Trophoblast cell (in vitro differentiated cells and primary cell): Measurements from ENCODE around the gene BSPRY.

Experiments
- DNase-seq, 2 donors: peaks; one replicate each; pipeline ENCODE4 v3.0.0-alpha.2; 2016
- H2AFZ ChIP-seq: 2 replicates; pipeline ENCODE4 v1.6.1; 2013; ENCODE audit warnings: low read length, moderate library complexity, mild to moderate bottlenecking; ENCODE audit not compliant: insufficient read depth, poor library complexity
- H2AK5ac ChIP-seq: 2 replicates; pipeline ENCODE4 v1.6.1; 2013; ENCODE audit warnings: mild to moderate bottlenecking, low read length
- H2BK120ac ChIP-seq: 2 replicates; pipeline ENCODE4 v1.6.1; 2013; ENCODE audit warnings: low read length, mild to moderate bottlenecking, moderate library complexity; ENCODE audit not compliant: insufficient read depth, poor library complexity
- H2BK12ac ChIP-seq: 2 replicates; pipeline ENCODE4 v1.6.1; 2013; ENCODE audit warnings: mild to moderate bottlenecking, low read length, moderate library complexity
- H2BK5ac ChIP-seq: 2 replicates; pipeline ENCODE4 v1.6.1; 2013; ENCODE audit warnings: low read length, low read depth, moderate library complexity, mild to moderate bottlenecking; ENCODE audit not compliant: poor library complexity
- H3K14ac ChIP-seq: 2 replicates; pipeline ENCODE4 v1.6.1; 2013; ENCODE audit warnings: mild to moderate bottlenecking, low read length
- H3K18ac ChIP-seq: 2 replicates; pipeline ENCODE4 v1.6.1; 2013; ENCODE audit warnings: mild to moderate bottlenecking, low read length
- H3K23ac ChIP-seq: 2 replicates; pipeline ENCODE4 v1.6.1; 2013; ENCODE audit warnings: low read length
- H3K27ac ChIP-seq: 2 replicates; pipeline ENCODE4 v1.5.1; 2013; ENCODE audit warnings: low read depth, mild to moderate bottlenecking, inconsistent platforms, low read length, moderate library complexity
- H3K27me3 ChIP-seq: 2 replicates; pipeline ENCODE4 v1.6.1; 2013; ENCODE audit warnings: inconsistent platforms, mild to moderate bottlenecking, low read length, moderate library complexity; ENCODE audit not compliant: insufficient read depth
- H3K36me3 ChIP-seq, 2 experiments: 1 replicate in 1 of 2; 2 replicates in 1 of 2; pipeline ENCODE4 v1.6.1; 2013; ENCODE audit warnings: low read length in 2 of 2, mild to moderate bottlenecking in 2 of 2, moderate library complexity in 1 of 2; ENCODE audit not compliant: insufficient read depth in 2 of 2, control insufficient read depth in 1 of 2
- H3K4ac ChIP-seq: 2 replicates; pipeline ENCODE4 v1.6.1; 2013; ENCODE audit warnings: low read depth, mild to moderate bottlenecking, low read length, moderate library complexity
- H3K4me1 ChIP-seq, 2 experiments: 1 replicate in 1 of 2; 2 replicates in 1 of 2; pipeline ENCODE4 v1.6.1; 2013; ENCODE audit warnings: low read length in 2 of 2, mild to moderate bottlenecking in 2 of 2, moderate library complexity in 1 of 2; ENCODE audit not compliant: insufficient read depth in 2 of 2, control insufficient read depth in 1 of 2
- H3K4me2 ChIP-seq: 2 replicates; pipeline ENCODE4 v1.6.1; 2013; ENCODE audit warnings: inconsistent platforms, mild to moderate bottlenecking, low read length, moderate library complexity
- H3K4me3 ChIP-seq: 2 replicates; pipeline ENCODE4 v1.5.1; 2013; ENCODE audit warnings: mild to moderate bottlenecking, low read depth, low read length, inconsistent platforms
- H3K79me1 ChIP-seq: one replicate; pipeline ENCODE4 v1.6.1; 2013; ENCODE audit warnings: low read length
- H3K79me2 ChIP-seq: 2 replicates; pipeline ENCODE4 v1.6.1; 2013; ENCODE audit warnings: low read length, mild to moderate bottlenecking; ENCODE audit not compliant: control insufficient read depth, insufficient read depth, poor library complexity
- H3K9ac ChIP-seq: 2 replicates; pipeline ENCODE4 v1.6.1; 2013; ENCODE audit warnings: mild to moderate bottlenecking, low read length
- H3K9me3 ChIP-seq: 2 replicates; pipeline ENCODE4 v1.6.1; 2013; ENCODE audit warnings: low read depth, mild to moderate bottlenecking, control low read depth, inconsistent platforms, low read length; ENCODE audit not compliant: insufficient read depth
- H4K12ac ChIP-seq: 2 replicates; pipeline ENCODE4 v1.6.1; 2013; ENCODE audit warnings: low read depth, mild to moderate bottlenecking, low read length, moderate library complexity
- H4K8ac ChIP-seq: 2 replicates; pipeline ENCODE4 v1.6.1; 2013; ENCODE audit warnings: low read depth, mild to moderate bottlenecking, low read length, moderate library complexity
- H4K91ac ChIP-seq: one replicate; pipeline ENCODE4 v1.6.1; 2013; ENCODE audit warnings: low read depth, mild to moderate bottlenecking, low read length, moderate library complexity
- WGBS: extraction: QIAGEN DNeasy Blood & Tissue Kit; methylation state at CpG from one replicate; pipeline ENCODE4 v1.1.7; 2013; ENCODE audit warnings: missing lambda C conversion rate; ENCODE audit not compliant: insufficient read length, insufficient coverage; ENCODE audit errors: extremely low coverage; 5-methylcytosine and 5-hydroxymethylcytosine counted together

Gene BSPRY

GRCh38 chr9:113369855-113370140, 20.5 kb downstream of the BSPRY start:
- peaks cover 12 to 21% of the 10 kb centered on the region in 2 experiments for H3K36me3 ChIP-seq
- no peak overlapping the region for H3K4me3 ChIP-seq
- no peak overlapping the region for H2BK12ac ChIP-seq
- no peak overlapping the region for H4K8ac ChIP-seq
- H3K4me1 ChIP-seq, result peaks cover 0 to under 1% of the 10 kb centered on the region in 2 experiments
- H3K4ac ChIP-seq, result no peak overlapping the region
- no CpG with 5 or more reads among the region's 11 CpGs for WGBS
- H3K4me2 ChIP-seq, result no peak overlapping the region
- no peak overlapping the region for H4K12ac ChIP-seq
- no peaks in the 10 kb centered on the region for H3K27me3 ChIP-seq
- DNase-seq, result no peak
- H2BK120ac ChIP-seq, result no peak overlapping the region
- H3K14ac ChIP-seq, result no peak overlapping the region
- H3K79me2 ChIP-seq, result no peaks in the 10 kb centered on the region
- no peak overlapping the region for H2AFZ ChIP-seq
- H4K91ac ChIP-seq, result no peak overlapping the region
- H3K18ac ChIP-seq, result no peak overlapping the region
- H2BK5ac ChIP-seq, result no peak overlapping the region
- no peak overlapping the region for H2AK5ac ChIP-seq
- H3K27ac ChIP-seq, result no peak overlapping the region
- H3K9me3 ChIP-seq, result no peaks in the 10 kb centered on the region
- H3K23ac ChIP-seq, result no peak overlapping the region
- H3K79me1 ChIP-seq, result no peaks in the 10 kb centered on the region
- no peak overlapping the region for H3K9ac ChIP-seq

DNA sequence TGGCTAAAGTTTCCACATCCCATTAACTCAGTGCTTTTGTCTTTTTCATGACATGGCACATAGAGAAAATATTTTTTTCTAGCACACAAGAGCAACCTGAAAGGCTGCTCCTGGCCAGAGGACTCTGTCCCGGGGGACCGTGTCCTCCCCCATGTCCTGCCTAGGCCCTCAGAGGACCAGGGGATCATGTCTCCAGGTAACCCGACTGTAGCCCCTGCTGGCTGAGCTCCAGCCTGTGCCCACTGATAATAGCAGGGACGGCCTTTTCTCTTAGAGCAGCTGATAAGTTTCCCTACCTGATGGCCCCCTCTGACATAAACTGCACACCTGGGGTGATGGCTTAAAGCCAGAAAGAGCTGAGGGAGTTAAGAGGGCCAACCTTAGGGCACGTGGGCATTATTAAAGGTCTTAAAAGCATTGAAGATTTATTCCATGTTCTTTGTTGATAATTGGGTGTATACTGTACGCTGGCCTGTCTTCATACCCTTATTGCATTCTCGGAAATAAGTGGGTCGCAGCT, 21.5 kb downstream of the BSPRY start:
- Histone ChIP-seq H3K23ac (no peak overlapping the region), H2BK120ac (no peak overlapping the region), H3K27ac (no peak overlapping the region), H3K79me1 (no peaks in the 10 kb centered on the region), H3K79me2 (peaks cover 1% of the 10 kb centered on the region), H3K4ac (no peak overlapping the region), H3K36me3 (peaks cover 17 to 26% of the 10 kb centered on the region in 2 experiments), H3K9ac (no peak overlapping the region), H4K12ac (no peak overlapping the region), H3K4me3 (no peak overlapping the region), H2AK5ac (no peak overlapping the region), H4K91ac (no peak overlapping the region), H2BK5ac (no peak overlapping the region), H2BK12ac (no peak overlapping the region), H3K27me3 (no peaks in the 10 kb centered on the region), H3K4me1 (peaks cover 8% of the 10 kb centered on the region in 2 experiments), H3K4me2 (no peak overlapping the region), H2AFZ (no peak overlapping the region), H3K14ac (no peak overlapping the region), H3K9me3 (no peaks in the 10 kb centered on the region), H3K18ac (no peak overlapping the region), H4K8ac (no peak overlapping the region)
- no CpG with 5 or more reads among the region's 8 CpGs for WGBS
- no peak for DNase-seq

- H3K9ac ChIP-seq, result no peak overlapping the region
- no peak overlapping the region for H2BK5ac ChIP-seq
- peaks cover 8% of the 10 kb centered on the region in 2 experiments for H3K4me1 ChIP-seq
- no peak overlapping the region for H2AK5ac ChIP-seq
- H3K9me3 ChIP-seq, result no peaks in the 10 kb centered on the region
- no peak overlapping the region for H2BK120ac ChIP-seq
- peaks cover 5% of the 10 kb centered on the region for H3K79me1 ChIP-seq
- no peak overlapping the region for H3K4me3 ChIP-seq
- H4K91ac ChIP-seq, result no peak overlapping the region
- no peak overlapping the region for H3K4me2 ChIP-seq
- no peak overlapping the region for H3K14ac ChIP-seq
- H3K27me3 ChIP-seq, result no peaks in the 10 kb centered on the region
- peaks cover 17 to 26% of the 10 kb centered on the region in 2 experiments for H3K36me3 ChIP-seq
- no peak overlapping the region for H3K18ac ChIP-seq
- no peak overlapping the region for H2AFZ ChIP-seq
- no peak overlapping the region for H2BK12ac ChIP-seq
- H3K23ac ChIP-seq, result no peak overlapping the region
- no peak for DNase-seq
- H4K12ac ChIP-seq, result no peak overlapping the region
- no peak overlapping the region for H3K27ac ChIP-seq
- peaks cover 6% of the 10 kb centered on the region for H3K79me2 ChIP-seq
- H4K8ac ChIP-seq, result no peak overlapping the region
- H3K4ac ChIP-seq, result no peak overlapping the region
- WGBS, result no CpG with 5 or more reads among the region's 5 CpGs
Observed at GRCh38 chr9:113372059-113372458, 22.7 kb downstream of the BSPRY start.

DNA sequence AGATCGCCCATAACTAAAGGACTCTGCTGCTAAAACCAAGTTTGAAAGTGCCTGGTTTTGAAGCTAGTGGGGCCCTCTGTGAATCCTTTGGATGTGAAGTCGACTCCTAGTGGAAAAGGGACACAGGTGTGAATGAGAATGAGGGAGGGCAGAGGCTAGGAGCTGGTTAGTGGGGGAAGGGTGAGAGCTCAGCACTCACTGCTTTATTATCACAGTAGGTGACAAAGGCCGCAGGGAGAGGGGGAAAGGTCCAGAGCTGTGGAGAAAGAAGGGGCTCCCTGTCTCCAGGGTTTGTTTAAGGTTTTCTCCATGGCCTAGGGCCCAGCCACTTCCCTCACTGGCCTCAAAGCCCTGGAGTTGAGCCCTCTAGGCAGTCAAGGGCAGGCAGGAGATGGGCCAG, 23.9 kb downstream of the BSPRY start:
- no peak overlapping the region for H3K4ac ChIP-seq
- WGBS, result no CpG with 5 or more reads among the region's 3 CpGs

More for the DNA sequence above, 23.9 kb downstream of the BSPRY start:
- no peak for DNase-seq
- Histone ChIP-seq H2BK12ac (no peak overlapping the region), H3K79me1 (peaks cover 7% of the 10 kb centered on the region), H3K4me2 (no peak overlapping the region), H3K4me1 (peaks cover 10 to 13% of the 10 kb centered on the region in 2 experiments), H2AFZ (no peak overlapping the region), H3K23ac (no peak overlapping the region), H4K12ac (no peak overlapping the region), H2BK120ac (no peak overlapping the region), H3K36me3 (peaks cover 17 to 26% of the 10 kb centered on the region in 2 experiments), H3K9ac (no peak overlapping the region), H2BK5ac (no peak overlapping the region), H4K91ac (no peak overlapping the region), H3K27ac (no peak overlapping the region), H4K8ac (no peak overlapping the region), H3K18ac (no peak overlapping the region), H3K27me3 (no peaks in the 10 kb centered on the region), H3K79me2 (peaks cover 8% of the 10 kb centered on the region), H2AK5ac (no peak overlapping the region), H3K4me3 (no peak overlapping the region), H3K14ac (no peak overlapping the region), H3K9me3 (no peaks in the 10 kb centered on the region)
